ENCODE results near the gene KANSL3.
"Not testable (repeated sequence)": the region's sequence is repeated elsewhere in the genome, so short reads cannot be mapped to it uniquely, and the experiment has no call there.

KANSL3 gene

DNA sequence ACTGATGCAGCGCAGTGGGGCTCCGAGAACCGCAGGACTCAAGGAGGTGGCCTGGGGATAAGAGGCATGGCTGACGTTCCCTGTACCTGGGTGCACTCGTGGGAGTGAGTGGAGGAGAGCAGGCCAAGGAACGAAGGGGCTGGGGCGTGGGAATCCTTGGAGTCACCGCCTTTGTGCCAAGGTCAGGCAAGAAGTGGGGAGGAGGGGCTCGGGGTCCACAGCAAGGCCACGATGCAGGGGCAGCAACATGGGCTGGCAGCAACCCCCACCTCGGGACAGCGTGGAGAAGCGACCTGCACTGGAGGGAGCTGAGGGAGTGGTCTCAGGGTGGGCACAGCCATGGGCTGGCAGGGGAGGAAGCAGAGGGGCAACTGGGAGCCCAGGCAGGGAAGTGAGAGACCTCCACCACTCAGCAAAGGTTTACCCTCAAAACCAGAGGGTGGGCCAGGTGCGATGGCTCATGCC is 82.9 kb downstream of the KANSL3 start:
- DNase-seq: no peak

DNA sequence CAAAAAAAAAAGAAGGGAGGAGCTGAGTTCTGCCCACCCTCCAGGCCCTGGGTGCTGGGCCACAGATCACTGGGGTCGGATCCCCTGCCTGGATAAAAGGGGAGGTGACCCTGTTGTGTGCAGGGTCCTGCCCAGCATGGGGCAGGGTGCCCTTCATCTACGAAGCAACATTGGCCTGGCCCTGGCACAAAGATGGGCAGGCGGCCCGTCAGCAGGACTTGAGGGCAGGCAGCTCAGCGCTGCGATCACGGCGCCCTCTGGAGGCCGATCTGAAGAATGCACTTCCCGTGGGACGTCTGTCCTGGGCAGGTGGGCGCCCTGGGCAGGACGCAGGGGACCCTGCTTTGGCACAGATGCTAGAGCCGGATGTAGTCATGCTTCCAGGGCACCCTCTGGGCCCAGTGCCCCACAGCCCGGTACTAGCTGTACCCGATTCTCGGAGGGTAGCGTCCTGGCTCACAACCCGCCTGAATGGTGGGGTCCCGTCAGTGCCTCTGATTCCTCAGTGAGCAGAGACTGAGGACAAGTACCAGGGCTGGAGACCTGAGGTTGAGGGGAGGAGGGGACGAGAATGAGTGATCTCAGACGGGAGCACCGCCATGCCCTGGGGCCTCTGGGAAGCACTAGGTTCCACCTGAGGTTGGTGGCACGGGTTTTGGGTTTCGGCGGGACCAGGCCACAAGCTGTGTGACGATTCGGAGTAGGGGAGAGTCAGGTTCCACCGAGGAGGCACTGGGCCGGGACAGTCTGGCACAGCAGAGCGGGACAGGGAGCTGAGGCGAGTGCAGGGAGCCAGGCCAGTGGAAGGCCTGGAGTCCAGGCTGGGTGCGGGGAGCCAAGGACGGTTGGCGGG is 83.6 kb downstream of the KANSL3 start:
- DNase-seq: peak; percentile 71

DNA sequence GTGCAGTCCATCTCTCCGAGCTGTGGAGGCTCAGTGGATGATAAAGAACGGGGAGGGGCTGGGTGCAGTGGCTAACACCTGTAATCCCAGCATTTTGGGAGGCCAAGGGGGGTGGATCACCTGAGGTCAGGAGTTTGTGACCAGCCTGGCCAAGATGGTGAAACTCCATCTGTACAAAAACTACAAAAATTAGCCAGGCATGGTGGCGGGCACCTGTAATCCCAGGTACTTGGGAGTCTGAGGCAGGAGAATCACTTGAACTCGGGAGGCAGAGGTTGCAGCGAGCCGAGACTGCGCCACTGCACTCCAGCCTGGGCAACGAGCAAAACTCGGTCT is 84.2 kb downstream of the KANSL3 start:
- DNase-seq: not testable (repeated sequence)

DNA sequence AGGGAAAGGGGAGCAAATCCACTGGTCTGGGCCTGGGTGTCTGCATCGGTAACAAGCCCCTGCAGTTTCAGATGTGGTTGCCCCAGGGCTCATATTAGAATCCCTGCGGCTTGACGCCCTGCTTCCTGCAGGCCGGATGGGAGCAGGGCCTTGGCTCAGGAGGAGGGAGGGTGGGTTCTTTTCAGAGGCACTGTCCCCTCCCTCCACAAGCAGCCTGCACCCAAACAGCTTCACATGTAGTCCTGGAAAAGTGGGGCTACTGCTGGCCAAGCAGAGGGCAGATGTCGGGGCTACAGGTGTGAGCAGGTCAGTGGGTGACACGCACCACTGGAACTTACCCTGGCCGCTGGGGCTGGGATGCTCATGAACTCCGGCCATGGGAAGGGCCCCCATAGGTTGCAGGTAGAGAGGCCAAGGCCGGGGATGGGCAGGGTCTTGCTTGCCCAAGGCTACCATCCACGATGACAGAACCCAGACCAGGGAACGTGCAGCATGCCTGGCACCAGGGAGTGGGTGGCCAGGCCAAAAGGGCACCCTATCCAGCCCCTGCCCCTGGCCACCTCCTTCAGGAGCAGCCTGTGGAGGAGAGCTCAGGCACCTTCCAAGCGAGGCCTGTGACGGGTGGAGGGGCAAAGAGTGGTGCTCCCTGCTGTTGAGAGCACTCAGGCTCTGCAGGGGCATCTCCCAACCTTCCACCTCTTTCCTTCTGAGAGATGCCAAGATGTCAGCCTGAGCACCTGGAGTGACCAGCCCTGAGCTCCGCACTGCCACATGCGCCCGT is 84.7 kb downstream of the KANSL3 start:
- no peak for DNase-seq

DNA sequence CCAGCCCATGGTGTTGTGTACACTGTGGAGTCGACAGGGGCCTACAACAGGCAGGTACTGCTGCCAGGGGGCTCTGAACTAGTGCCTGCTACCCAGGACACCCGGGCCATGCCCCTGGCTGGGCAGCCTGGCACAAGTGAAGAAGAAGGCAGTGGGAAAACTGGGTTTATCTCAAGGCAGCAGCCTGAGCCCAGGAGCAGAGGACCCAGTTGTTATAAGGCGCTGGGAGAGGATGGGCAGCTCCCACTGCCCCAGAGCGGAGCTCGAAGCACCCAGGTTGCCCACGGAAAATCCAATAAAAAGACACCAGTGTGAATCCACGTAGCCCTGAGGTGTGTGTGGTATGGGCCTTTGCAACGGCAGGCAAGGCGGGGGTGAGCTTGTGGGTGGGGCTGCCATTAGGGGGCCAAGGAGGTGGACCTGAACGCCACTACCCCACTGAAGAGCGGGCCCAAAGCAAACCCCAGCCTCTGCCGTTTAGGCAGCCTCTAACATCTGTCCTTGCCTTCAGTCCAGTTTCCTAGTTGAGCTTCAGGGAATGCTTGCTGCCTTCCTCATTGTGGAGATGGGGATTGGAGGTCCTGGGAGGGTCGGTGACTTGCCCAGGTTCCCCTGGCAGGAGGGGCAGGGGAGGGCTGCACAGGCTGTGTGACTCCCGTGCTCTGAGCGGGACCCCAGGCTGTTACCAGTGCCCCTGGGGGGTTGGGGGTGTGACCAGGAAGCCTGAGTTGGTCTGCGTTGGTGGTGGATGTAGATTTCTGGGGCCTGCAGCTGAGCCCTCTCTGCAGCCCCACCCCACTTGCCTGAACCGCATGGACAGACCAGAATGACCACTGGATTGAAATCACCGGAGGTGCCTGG is 85.6 kb downstream of the KANSL3 start:
- DNase-seq: no peak

DNA sequence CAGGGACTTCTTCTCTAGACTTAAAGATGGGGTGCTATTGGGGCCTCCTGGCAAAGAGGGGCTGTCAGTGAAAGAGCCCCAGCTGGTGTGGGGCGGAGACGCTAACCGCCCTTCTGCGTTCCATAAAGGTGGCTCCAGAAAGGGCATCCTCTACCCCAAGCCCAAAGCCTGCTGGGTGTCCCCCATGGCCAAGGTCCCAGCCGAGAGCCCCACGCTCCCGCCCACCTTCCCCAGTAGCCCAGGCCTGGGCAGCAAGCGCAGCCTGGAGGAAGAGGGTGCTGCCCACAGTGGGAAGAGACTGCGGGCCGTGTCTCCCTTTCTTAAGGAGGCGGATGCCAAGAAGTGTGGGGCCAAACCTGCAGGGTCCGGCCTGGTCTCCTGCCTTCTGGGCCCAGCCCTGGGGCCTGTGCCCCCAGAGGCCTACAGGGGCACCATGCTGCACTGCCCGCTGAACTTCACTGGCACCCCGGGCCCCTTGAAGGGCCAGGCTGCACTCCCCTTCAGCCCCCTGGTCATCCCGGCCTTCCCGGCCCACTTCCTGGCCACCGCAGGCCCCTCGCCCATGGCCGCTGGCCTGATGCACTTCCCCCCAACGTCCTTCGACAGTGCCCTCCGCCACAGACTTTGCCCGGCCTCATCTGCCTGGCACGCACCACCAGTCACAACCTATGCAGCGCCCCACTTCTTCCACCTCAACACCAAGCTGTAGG is 86.4 kb downstream of the KANSL3 start:
- DNase-seq: no peak

DNA sequence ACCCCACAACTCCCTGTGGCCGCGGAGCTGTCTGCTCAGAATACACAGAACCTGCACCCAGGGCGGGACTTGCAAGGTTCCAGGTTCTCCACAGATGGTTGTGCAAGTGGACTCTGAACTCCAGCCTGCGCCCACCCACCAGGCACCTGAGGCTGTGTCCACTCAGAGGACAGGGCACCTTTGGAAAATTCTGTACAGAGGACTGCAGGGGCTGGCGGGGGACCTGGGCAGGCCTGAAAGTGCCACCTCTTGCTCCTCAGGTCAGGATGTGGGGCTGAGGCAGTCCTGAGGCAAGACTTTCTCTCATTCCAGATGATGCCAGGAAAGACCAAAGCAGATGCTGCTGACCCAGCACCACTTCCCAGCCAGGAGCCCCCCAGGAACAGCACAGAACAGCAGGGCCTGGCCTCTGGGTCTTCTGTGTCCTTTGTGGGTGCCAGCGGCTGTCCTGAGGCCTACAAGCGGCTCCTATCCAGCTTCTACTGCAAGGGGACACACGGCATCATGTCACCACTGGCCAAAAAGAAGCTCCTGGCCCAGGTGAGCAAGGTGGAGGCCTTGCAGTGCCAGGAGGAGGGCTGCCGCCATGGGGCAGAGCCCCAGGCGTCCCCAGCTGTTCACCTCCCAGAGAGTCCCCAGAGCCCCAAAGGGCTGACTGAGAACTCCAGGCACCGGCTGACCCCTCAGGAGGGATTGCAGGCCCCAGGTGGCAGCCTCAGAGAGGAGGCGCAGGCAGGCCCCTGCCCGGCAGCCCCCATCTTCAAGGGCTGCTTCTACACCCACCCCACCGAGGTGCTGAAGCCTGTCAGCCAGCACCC is 87.1 kb downstream of the KANSL3 start:
- no peak for DNase-seq

DNA sequence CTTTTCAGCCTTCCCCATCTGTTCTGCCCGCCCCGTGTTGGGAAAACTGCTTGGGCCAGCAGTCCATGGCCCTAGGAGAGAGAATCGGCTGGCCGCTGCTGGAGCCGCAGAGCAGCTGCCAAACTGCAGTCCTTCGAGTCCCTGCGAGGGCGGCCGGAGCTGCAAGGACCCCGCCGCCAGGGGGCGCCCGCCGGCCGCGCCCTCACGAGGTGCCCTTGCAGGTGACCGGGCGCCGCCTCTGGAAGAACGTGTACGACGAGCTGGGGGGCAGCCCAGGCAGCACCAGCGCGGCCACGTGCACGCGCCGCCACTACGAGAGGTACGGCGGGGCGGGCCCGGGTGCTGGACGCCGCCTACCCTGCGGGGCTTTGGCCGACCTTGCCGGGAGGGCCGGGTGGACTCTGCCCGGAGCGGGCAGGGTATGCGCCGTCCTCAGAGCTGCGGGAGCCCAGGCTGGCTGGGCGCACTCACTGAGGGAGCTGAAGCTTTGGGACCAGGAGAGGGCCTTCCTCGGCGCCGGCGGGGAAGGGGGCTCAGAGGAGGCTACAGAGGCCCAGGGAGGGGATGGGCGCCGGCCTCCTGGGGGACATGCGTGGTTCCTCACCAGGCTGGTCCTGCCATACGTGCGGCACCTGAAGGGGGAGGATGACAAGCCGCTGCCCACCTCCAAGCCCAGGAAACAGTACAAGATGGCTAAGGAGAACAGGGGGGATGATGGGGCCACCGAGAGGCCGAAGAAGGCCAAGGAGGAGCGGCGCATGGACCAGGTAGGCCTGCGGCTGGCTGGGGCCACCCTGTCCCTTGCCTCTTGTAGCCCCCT is 87.9 kb downstream of the KANSL3 start:
- no peak for DNase-seq

DNA sequence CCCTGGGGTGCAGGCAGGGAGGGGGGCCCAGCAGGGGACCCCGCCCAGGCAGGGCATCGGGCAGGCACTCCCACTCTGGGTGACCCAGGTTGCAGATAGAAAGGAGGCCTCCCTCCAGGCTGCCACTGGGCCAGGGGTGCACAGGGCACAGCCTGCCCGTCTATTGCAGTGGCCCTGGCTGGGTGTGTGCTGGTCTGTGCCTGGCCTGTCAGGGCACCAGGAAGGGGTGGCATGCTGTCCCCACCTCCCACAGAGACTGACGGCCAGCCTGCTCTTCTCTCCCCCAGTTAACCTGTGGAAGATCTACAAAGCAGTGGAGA is 88.7 kb downstream of the KANSL3 start:
- DNase-seq: no peak

DNA sequence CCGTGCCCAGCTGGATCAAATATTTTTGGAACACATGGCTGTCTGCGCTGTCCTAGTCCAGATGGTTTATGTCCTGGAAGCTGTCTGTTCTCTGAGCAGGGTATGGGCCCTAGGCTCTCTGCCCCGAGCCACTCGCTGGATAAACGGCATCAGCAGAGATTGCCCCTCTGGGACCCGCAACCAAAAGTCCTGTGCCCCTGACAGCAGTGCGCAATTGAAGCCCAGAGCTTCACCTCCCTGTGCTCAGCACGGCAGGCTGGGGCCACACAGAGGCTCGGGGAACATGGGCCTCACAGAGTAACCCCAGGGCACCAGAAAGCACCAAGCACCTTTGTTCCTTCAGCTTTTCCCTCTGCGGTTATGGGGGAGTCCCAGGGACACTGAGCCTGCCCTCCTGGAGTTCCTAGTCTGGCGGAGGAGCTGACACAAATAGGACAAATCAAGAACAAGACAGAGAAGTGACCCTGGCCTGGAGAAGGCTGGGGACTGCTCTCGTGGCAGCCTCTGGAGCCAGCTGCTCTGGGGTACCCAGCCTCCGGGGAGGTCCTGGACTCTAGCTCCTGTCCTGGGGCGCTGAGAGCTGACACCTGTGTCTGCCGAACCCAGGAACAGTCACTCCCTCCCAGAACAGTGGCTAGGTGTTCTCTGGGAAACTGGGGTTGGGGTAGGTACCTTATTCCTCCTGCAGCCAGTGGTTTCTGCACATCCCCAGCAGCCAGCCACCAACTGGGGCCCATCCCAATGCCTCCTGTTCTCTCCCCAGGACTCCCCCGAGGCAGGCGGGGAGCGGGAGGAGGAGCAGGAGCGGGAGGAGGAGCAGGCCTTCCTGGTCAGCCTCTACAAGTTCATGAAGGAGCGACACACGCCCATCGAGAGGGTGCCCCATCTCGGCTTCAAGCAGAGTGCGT is 89.3 kb downstream of the KANSL3 start:
- no peak for DNase-seq

DNA sequence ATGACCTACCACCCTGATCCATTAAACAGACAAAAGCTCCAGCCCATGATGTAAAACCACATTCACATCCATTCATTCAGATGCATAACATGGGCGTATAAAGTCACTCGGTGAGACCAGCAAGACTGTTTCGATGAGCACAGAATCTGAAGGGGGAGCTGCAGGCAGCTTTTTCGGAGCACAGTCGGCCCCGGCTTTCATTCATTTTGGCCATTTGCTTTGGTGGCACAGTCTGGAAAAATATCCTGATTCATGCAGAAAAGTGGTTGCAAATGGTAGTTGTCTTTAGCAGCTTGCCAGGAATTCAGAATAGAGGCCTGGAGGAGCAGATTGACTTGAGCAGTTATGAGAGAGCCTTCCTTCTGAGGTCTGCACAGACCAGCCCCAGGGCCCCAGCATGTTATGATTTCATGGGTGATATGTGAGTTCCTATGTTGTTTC is 90.4 kb downstream of the KANSL3 start:
- DNase-seq: no peak

DNA sequence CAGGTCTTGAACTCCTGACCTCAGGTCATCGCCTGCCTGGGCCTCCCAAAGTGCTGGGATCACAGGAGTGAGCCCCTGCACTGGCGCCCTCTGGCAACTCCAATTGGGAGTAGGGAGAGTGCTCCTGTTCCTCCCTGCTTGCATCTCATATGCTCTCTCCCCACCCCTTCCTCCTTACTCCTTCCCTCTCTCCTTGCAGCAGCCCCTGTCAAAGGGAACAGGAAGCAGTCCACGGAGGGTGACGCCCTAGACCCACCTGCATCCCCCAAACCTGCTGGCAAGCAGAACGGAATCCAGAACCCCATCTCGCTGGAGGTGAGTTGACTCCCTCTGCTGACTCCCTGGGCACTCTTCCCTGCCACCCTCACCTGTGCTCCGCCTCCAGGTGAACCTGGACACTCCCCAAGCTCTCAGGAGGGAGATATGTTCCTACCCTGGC is 90.9 kb downstream of the KANSL3 start:
- no peak for DNase-seq

DNA sequence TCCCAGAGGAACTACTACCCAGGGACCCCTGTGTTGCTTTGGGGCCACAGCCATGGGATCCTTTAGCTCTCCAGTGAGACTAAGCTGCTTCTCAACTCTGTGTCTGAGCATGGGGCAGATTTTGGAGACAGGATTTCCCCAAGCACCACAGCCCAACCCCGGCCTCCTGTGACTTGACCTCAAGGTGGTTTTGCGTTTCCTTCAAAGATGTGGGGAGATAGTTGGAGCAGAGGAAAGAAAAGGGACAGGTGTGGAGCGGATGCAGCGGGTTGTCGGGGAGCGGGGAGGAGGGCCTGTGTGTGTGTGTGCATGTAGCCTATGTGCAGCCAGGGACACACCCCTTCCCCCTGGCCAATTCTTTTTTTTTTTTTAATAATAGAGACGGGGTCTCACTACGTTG is 91.3 kb downstream of the KANSL3 start:
- DNase-seq: no peak

DNA sequence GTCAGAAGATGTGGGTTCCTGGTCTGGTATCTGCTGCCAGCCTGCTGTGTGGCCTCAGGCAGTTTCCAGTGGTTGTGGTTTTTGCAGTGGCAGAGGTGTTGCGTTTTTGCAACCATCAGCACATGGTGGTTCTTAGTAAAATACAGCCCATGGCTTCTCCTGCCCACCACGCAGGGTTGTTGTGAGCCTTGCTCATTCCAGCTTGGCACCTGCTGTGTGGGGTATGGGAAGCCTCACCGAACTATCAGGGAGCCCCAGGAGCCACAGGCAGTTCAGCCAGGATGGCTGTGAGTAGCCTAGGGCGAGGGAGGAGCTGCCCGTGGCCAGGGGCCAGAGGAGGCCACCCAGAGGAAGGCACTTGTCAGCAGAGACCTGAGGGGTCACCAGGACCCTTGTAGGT is 91.8 kb downstream of the KANSL3 start:
- no peak for DNase-seq
